Muscle layer of colon (tissue), 2 donors: ENCODE data around the gene KAT2B.
"Not testable (repeated sequence)": the region's sequence is repeated elsewhere in the genome, so short reads cannot be mapped to it uniquely, and the experiment has no call there.

ENCODE experiments used
- H3K27ac ChIP-seq: one replicate; pipeline ENCODE4 v1.7.0; 2013; ENCODE audit warnings: low read depth, mild to moderate bottlenecking, low read length, moderate library complexity
- H3K27me3 ChIP-seq, 2 donors: one replicate each; pipeline ENCODE4 v1.7.0; 2013; ENCODE audit warnings: low read length in 2 of 2, mild to moderate bottlenecking in 2 of 2; ENCODE audit not compliant: insufficient read depth in 2 of 2, control insufficient read depth in 1 of 2
- H3K36me3 ChIP-seq: one replicate; pipeline ENCODE4 v1.7.0; 2013; ENCODE audit warnings: mild to moderate bottlenecking, low read length; ENCODE audit not compliant: insufficient read depth
- H3K4me1 ChIP-seq: one replicate; pipeline ENCODE4 v1.7.0; 2013; ENCODE audit warnings: mild to moderate bottlenecking, low read length; ENCODE audit not compliant: insufficient read depth
- H3K4me3 ChIP-seq, 2 donors: one replicate each; pipeline ENCODE4 v1.7.0; 2013; ENCODE audit warnings: low read length in 2 of 2, low read depth in 1 of 2, mild to moderate bottlenecking in 1 of 2, moderate library complexity in 1 of 2
- H3K9ac ChIP-seq: one replicate; pipeline ENCODE4 v1.7.0; 2013; ENCODE audit warnings: low read length
- H3K9me3 ChIP-seq: one replicate; pipeline ENCODE4 v1.7.0; 2013; ENCODE audit warnings: mild to moderate bottlenecking, low read length
- donor health status: abdominal sarcoma.
- donor health status: Adenocarcinoma of cecum.

KAT2B gene

DNA sequence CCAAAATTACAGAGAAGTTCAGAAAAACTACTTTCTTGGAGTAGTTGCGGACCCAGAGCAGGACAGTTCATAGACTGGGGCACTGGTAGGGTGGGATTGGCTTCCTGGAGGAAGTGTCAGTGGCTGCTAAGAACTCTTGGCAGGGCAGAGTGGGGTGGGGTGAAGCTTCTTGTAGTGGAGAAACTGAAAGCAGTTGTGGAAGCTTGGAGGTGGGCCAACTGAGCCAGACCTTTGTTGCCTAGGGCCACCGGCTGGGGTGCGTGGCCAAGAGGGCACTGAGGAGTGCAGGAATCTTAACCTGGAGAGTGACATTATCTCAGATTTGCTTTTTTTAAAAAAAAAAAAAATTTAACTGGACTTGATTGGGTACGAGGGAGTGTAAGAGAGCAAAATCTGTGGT lies 3.1 kb downstream of the KAT2B start:
- Histone ChIP-seq H3K27me3 (no peaks in the 10 kb centered on the region), H3K9ac (no peak overlapping the region), H3K4me3 (peak overlapping the region; percentile 19 to 29), H3K36me3 (no peaks in the 10 kb centered on the region), H3K4me1 (peaks cover 52% of the 10 kb centered on the region), H3K9me3 (no peaks in the 10 kb centered on the region), H3K27ac (peak overlapping the region; percentile 52)

DNA sequence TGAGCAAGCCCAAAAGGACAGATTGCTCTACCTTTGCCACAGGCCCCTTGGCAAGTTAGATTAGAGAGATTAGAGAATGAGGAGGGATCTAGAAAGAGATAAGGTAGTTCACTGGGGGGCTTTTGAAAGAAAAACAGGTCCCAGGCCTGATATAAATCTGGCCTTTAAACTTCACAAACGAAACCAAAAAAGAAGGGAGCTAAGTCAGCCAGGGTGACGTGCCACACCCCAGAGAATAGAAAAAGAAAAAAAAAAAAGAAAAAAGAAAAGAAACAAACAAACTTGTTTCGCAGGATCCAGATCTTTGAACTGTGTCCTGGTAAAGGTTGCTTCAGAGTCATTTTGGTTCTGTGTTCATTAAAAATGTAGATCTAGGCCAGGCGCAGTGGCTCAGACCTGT lies 3.6 kb downstream of the KAT2B start:
- H3K27ac ChIP-seq: peak overlapping the region; percentile 52

DNA sequence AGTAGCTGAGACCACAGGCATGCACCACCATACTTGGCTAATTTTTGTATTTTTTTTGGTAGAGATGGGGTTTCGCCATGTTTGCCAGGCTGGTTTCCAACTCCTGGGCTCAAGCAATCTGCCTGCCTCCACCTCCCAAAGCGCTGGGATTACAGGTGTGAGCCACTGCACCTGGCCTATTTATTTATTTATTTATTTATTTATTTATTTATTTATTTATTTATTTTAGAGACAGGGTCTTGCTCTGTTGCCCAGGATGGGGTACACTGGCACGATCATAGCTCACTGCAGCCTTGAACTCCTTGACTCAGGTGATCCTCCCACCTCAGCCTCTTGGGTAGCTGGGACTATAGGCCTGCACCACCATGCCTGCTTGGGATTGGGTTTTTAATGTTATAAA lies 4.9 kb downstream of the KAT2B start:
- not testable (repeated sequence) for H3K9ac ChIP-seq, H3K4me3 ChIP-seq, H3K9me3 ChIP-seq, H3K27me3 ChIP-seq, H3K36me3 ChIP-seq, H3K27ac ChIP-seq
- peaks cover 47% of the 10 kb centered on the region for H3K4me1 ChIP-seq

More for the DNA sequence above, 3.6 kb downstream of the KAT2B start:
- Histone ChIP-seq H3K4me3 (peak overlapping the region in 1 of 2 donors; percentile 19), H3K36me3 (no peaks in the 10 kb centered on the region), H3K9ac (no peak overlapping the region), H3K27me3 (no peaks in the 10 kb centered on the region), H3K9me3 (no peaks in the 10 kb centered on the region), H3K4me1 (peaks cover 47% of the 10 kb centered on the region)

DNA sequence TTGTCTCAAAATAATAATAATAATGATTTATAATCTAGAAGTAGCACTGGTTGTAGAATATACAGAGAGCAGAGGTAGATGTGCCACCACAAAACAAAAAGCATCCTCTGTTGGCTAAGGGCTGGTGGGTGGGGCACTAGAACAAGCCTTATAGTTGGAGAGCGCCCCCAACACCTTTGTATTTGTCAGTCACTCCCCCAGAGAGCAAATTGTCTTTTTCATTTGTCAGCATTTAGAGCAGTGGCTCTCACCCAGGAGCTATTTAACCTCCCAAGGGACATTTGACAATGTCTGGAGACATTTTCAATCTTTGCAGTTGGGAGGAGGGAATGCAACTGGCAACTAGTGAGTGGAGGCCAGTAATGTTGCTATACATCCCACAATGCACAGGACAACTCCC lies 6.3 kb downstream of the KAT2B start:
- Histone ChIP-seq H3K27me3 (no peaks in the 10 kb centered on the region), H3K4me1 (peaks cover 50% of the 10 kb centered on the region), H3K36me3 (no peaks in the 10 kb centered on the region), H3K9ac (no peak overlapping the region), H3K27ac (no peak overlapping the region), H3K4me3 (no peak overlapping the region), H3K9me3 (no peaks in the 10 kb centered on the region)

DNA sequence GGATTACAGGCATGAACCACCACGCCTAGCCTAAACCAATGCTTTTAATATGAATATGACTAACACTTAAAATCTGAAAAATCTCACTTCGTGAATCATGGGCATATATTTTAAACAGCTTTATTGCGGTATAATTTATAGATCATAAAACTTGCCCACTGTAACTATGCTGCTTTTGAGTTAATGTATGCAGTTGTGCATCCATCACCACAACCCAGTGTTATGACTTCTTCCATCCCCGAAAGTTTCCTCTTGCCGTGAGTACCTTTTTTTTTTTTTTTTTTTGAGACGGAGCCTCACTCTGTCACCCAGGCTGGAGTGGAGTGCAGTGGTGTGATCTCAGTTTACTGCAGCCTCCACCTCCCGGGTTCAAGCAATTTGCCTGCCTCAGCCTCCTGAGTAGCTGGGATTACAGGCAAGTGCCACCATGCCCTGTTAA lies 7.1 kb downstream of the KAT2B start:
- H3K9me3 ChIP-seq: no peaks in the 10 kb centered on the region
- no peaks in the 10 kb centered on the region for H3K27me3 ChIP-seq
- H3K4me1 ChIP-seq: peaks cover 42% of the 10 kb centered on the region
- H3K27ac ChIP-seq: no peak overlapping the region
- H3K4me3 ChIP-seq: no peak overlapping the region
- no peak overlapping the region for H3K9ac ChIP-seq
- no peaks in the 10 kb centered on the region for H3K36me3 ChIP-seq

DNA sequence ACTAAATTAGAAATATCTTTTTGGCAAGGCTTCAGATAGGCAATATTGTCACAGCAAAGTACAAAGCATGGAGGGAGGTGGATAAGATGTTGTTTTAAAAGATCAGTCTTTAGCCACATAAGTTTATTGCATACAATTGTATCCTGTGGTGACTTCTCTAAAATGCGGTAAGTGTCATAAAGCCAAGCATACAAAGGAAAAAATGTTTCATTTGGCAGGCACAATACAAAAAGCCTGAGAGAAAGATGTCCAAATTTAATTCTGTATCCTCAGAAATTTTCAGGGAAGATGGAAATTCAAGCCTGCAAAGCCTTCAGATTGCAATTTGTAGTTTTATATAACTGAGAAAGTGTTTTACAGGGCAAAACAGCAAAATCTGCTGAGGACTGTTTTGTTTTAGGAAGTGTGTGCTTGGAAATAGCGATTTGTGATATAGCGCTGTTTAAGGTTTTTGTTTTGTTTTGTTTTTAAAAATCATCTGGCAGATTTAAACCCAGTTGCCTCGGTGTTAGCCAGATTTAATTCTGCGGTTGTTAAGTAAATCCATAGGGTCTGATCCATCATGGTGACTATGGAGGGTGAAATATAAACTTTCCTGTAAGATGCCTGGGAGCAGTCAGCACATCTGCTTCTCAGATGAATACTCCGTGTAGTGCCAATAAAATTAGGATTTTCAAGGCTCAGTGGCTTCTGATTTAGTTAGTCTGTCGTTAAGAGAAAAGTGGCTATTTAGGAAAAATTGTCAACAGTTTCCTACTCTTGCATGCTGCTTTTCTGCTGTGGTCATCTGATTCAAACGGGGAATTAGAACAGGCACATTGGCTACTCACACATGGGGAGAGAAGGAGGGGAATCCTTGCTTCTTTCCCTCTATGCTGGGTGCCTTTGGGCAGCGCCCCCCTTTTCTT lies 8.0 kb downstream of the KAT2B start:
- Histone ChIP-seq H3K36me3 (no peaks in the 10 kb centered on the region), H3K9me3 (no peaks in the 10 kb centered on the region), H3K4me1 (peaks cover 34% of the 10 kb centered on the region), H3K27me3 (no peaks in the 10 kb centered on the region), H3K9ac (no peak overlapping the region), H3K4me3 (no peak overlapping the region), H3K27ac (peak overlapping the region; percentile 34)

DNA sequence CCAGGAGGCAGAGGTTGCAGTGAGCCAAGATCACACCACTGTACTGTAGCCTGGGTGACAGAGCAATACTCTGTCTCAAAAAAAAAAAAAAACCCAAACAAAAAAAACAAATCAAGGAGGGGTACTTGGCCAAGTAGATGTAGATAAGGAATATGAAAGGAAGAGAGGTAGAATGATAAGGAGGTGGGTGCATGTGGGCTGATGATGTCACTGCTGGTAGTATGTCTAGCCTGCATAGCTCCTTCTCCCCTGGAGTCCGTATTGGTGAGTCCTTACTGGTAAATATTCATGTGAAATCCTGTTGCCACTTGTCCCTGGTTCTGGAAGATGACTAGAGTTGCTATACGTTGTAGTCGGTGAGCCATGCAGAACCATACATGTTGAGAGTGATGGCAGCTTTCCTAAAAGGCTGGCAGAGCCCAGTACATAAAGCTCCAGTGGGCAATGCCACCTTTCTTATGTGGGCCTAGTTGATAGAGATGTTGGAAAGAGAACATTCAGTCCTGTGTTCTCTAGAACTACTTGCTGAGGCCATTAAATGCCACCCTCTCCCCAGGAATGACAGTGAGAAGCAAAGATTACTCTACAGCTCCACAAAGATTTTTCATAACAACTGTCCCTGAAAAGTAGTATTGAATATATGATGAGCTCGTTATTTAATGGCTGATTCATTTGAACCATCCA lies 11.0 kb downstream of the KAT2B start:
- Histone ChIP-seq H3K27ac (no peak overlapping the region), H3K9me3 (no peaks in the 10 kb centered on the region), H3K9ac (no peak overlapping the region), H3K36me3 (no peaks in the 10 kb centered on the region), H3K4me3 (no peak overlapping the region), H3K27me3 (no peaks in the 10 kb centered on the region), H3K4me1 (peaks cover 43% of the 10 kb centered on the region)

DNA sequence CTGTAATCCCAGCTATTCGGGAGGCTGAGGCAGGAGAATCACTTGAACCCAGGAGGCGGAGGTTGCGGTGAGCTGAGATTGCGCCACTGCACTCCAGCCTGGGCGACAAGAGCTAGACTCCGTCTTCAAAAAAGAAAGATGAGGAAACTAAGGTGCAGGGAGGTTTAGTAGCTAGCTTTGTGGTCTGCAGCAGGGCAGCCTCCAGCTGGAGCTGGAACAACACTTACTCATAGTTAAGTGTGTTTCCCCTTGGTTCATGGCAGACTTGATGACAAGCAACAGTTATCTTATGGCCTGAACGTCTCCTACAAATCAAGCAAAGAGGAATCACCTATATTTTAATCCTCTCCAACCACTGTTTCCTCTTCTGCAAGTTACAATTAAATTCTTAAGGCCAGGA lies 12.6 kb downstream of the KAT2B start:
- H3K27ac ChIP-seq: no peak overlapping the region
- no peaks in the 10 kb centered on the region for H3K36me3 ChIP-seq
- no peak overlapping the region for H3K4me3 ChIP-seq
- H3K4me1 ChIP-seq: peaks cover 43% of the 10 kb centered on the region
- no peak overlapping the region for H3K9ac ChIP-seq
- H3K27me3 ChIP-seq: no peaks in the 10 kb centered on the region
- no peaks in the 10 kb centered on the region for H3K9me3 ChIP-seq

DNA sequence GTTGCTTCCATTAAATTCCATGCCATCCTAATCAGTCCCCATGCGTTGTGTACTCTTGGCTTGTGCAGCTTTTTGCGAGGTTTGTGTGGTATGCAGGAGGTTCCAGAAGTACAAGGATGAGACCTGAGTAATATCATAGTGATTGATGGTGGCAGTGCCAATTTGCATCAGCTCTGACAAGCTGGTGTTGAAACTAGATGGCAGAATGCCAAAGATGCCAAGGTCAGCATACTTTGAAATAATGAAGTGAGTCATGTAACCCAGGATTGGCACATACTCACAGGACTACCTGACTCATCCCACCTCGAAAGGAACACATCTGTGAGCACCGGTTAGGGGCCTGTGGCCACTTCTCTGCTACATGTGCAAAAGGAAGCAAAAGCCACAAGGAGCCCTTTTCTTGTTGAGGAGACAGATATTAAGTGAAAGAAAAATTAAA lies 14.3 kb downstream of the KAT2B start:
- no peaks in the 10 kb centered on the region for H3K36me3 ChIP-seq
- H3K9ac ChIP-seq: no peak overlapping the region
- H3K4me3 ChIP-seq: no peak overlapping the region
- no peak overlapping the region for H3K27ac ChIP-seq
- H3K27me3 ChIP-seq: no peaks in the 10 kb centered on the region
- peaks cover 39% of the 10 kb centered on the region for H3K4me1 ChIP-seq
- no peaks in the 10 kb centered on the region for H3K9me3 ChIP-seq

DNA sequence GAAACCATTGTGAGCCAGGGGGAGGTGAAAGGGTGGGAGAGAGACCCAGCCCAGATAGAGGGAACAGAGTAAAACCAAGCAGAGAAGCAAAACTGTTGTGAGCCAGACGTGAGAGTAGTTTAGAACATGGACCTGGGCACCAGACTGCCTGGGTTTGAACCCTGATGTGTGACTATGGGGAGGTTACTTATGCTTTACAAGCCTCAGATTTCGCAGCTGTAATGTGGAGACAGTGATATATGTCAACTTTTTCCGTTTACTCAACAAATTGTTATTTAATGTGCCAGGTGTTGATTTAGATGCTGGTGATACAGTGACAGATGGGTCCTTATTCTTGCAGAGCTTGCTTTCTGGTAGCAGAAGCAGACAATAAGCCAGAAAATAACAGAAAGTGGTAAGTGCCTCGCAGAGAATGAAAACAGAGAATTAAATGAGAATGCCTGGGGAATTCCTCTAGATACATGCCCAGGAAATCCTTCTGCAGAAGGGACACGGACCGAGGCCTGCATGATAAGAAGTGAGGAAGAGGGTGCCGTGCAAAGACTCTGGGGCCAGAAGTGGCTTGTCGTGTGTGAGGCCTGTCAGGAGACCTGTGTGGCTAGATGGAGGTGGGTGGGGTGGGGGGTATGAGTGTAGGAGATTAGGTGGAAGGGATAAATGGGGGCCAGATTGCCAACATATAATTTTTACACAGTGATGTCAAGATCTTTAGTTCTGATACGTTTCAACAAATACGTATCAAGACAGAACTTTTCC lies 15.0 kb downstream of the KAT2B start:
- Histone ChIP-seq H3K27me3 (no peaks in the 10 kb centered on the region), H3K36me3 (no peaks in the 10 kb centered on the region), H3K9me3 (no peaks in the 10 kb centered on the region), H3K4me1 (peaks cover 39% of the 10 kb centered on the region), H3K4me3 (no peak overlapping the region), H3K9ac (no peak overlapping the region), H3K27ac (no peak overlapping the region)

DNA sequence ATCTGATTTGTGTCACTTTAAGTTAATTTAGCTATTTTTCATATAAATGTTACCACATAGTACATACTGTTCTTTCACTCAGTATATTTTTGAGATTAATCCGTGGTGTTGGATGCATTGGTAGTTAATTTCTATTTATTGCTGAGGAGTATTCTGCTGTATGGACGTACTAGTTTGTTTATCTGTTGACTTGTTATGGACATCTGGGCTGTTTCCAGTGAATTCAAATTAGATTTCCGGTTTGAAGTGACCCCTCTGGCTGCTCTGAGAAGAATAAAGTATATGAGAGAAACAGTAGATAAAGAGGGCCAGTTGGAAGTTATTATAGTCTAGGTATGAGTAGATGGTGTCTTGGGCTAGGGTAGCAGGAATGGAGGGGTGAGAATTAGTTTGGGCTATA lies 15.6 kb downstream of the KAT2B start:
- H3K27me3 ChIP-seq: no peaks in the 10 kb centered on the region
- no peaks in the 10 kb centered on the region for H3K36me3 ChIP-seq
- no peak overlapping the region for H3K4me3 ChIP-seq
- H3K9ac ChIP-seq: no peak overlapping the region
- no peak overlapping the region for H3K27ac ChIP-seq
- H3K4me1 ChIP-seq: peaks cover 37% of the 10 kb centered on the region
- H3K9me3 ChIP-seq: no peaks in the 10 kb centered on the region
